NCI-H1694 treated with DMSO at 0.1 percent for 48 hours (cell line): ENCODE results near the gene FEZ2.
A peak's percentile ranks its signal among the peaks of the same experiment; 100 is the strongest.

Source experiments
- DNase-seq: peaks from one replicate; lab custom pipeline; 2025; lab: John Stamatoyannopoulos, UW

FEZ2 gene

GRCh38 chr2:36528766-36529392 lies 69.1 kb downstream of the FEZ2 start:
- DNase-seq, result no peak

GRCh38 chr2:36528274-36528673 lies 69.7 kb downstream of the FEZ2 start:
- no peak for DNase-seq

GRCh38 chr2:36526226-36526625 lies 71.7 kb downstream of the FEZ2 start:
- no peak for DNase-seq

- DNase-seq, result no peak
Observed at GRCh38 chr2:36525245-36525644, 72.7 kb downstream of the FEZ2 start.

GRCh38 chr2:36523153-36523552 lies 74.8 kb downstream of the FEZ2 start:
- DNase-seq, result no peak

GRCh38 chr2:36520431-36520830 lies 77.5 kb downstream of the FEZ2 start:
- DNase-seq, result no peak

- no peak for DNase-seq
Observed at GRCh38 chr2:36516136-36516870, 81.7 kb downstream of the FEZ2 start.

- DNase-seq, result no peak
Observed at GRCh38 chr2:36515538-36515937, 82.4 kb downstream of the FEZ2 start.

GRCh38 chr2:36513661-36514060 lies 84.3 kb downstream of the FEZ2 start:
- DNase-seq, result no peak

- DNase-seq, result no peak
Observed at GRCh38 chr2:36512705-36513104, 85.3 kb downstream of the FEZ2 start.

- DNase-seq, result no peak
Observed at GRCh38 chr2:36511858-36512603, 85.9 kb downstream of the FEZ2 start.

GRCh38 chr2:36509075-36509474 lies 88.9 kb downstream of the FEZ2 start:
- no peak for DNase-seq

GRCh38 chr2:36507408-36507812 lies 90.6 kb downstream of the FEZ2 start:
- DNase-seq, result peak; percentile 29
